HUES64 (cell line): ENCODE measurements around the gene GHRHR.

Source experiments
- H3K27ac ChIP-seq: 2 replicates; pipeline ENCODE4 v1.7.0; 2013; ENCODE audit warnings: low read depth, low read length, inconsistent platforms
- H3K27me3 ChIP-seq: 2 replicates; pipeline ENCODE4 v1.6.1; 2013; ENCODE audit warnings: mild to moderate bottlenecking, low read length; ENCODE audit not compliant: insufficient read depth
- H3K36me3 ChIP-seq: 2 replicates; pipeline ENCODE4 v1.6.1; 2013; ENCODE audit warnings: mild to moderate bottlenecking, low read length; ENCODE audit not compliant: insufficient read depth
- H3K4me1 ChIP-seq: 2 replicates; pipeline ENCODE4 v1.6.1; 2013; ENCODE audit warnings: mild to moderate bottlenecking, low read length, moderate library complexity; ENCODE audit not compliant: insufficient read depth
- H3K4me3 ChIP-seq: 2 replicates; pipeline ENCODE4 v1.5.1; 2013; ENCODE audit warnings: mild to moderate bottlenecking, low read length, moderate library complexity
- H3K9ac ChIP-seq: 2 replicates; pipeline ENCODE4 v1.6.1; 2013; ENCODE audit warnings: mild to moderate bottlenecking, low read depth, low read length
- H3K9me3 ChIP-seq: 2 replicates; pipeline ENCODE4 v1.6.1; 2013; ENCODE audit warnings: low read depth, low read length; ENCODE audit not compliant: insufficient read depth
- WGBS: fragments of 150-250, 120-280 bp; methylation state at CpG from one replicate; pipeline ENCODE4 v1.1.7; 2013; ENCODE audit warnings: missing lambda C conversion rate; 5-methylcytosine and 5-hydroxymethylcytosine counted together

Gene GHRHR

DNA sequence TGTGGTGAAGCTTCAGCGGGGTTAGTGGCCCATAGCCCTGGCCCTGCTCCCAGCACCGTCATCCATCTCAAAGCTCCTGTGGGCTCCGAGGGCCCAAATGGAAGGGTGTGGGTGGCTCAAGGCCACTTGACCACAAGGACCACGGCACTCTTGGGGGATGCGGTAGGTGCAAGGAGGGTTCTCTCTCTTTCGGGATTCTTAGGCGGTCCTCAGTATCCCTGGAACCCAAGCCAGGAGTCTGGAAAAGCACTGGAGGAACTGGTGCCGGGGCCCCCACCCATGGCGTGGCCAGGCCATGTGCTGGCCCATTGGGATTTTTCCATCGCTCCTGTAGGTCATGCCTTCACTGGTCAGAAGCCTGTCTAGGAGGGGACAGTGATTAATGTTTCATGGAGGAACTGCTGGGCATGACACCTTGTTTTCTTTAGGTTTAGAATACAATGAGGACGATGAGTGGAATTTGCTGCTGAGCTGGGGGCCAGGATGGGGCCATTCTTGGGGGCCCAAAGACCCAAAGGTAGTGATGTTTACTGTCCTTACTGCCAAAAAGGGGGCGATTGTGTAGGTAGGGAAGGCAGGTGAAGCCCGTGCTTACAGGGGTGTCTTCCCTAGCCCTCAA, 35.4 kb upstream of the GHRHR start:
- 0 out of 2 replicates have a peak, but pooled peaks cover 4% of the 10 kb centered on the region for H3K9me3 ChIP-seq
- H3K4me3 ChIP-seq: no peak overlapping the region
- H3K9ac ChIP-seq: no peak overlapping the region
- no peaks in the 10 kb centered on the region for H3K4me1 ChIP-seq
- H3K27me3 ChIP-seq: no peaks in the 10 kb centered on the region
- WGBS: 91% methylated on average over 13 of the region's 13 CpGs
- no peaks in the 10 kb centered on the region for H3K36me3 ChIP-seq
- H3K27ac ChIP-seq: no peak overlapping the region

DNA sequence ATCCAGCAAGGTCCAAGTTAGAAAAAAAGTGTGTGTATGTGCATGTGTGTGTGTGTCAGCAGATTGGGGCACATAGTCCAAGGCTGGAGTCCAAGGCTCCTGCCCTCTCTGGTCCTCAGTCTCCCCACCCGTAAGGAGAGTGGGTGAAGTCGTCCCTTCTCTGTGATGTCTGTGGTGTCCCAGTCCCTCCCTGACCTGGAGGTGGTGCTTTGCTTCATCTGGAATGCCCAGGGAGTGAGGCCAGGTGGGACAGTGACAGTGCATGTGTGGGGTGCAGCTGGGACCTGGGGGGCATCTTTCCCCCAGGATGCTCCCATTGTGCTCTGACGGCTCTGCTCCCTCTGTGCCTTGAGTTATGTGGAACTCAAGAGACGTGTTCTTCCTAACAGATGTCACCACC, 34.1 kb upstream of the GHRHR start:
- Histone ChIP-seq H3K4me1 (no peaks in the 10 kb centered on the region), H3K27me3 (no peaks in the 10 kb centered on the region), H3K9me3 (0 out of 2 replicates have a peak, but pooled peaks cover 4% of the 10 kb centered on the region), H3K4me3 (no peak overlapping the region), H3K9ac (no peak overlapping the region), H3K36me3 (no peaks in the 10 kb centered on the region), H3K27ac (no peak overlapping the region)
- 89% methylated on average over 4 of the region's 4 CpGs for WGBS

DNA sequence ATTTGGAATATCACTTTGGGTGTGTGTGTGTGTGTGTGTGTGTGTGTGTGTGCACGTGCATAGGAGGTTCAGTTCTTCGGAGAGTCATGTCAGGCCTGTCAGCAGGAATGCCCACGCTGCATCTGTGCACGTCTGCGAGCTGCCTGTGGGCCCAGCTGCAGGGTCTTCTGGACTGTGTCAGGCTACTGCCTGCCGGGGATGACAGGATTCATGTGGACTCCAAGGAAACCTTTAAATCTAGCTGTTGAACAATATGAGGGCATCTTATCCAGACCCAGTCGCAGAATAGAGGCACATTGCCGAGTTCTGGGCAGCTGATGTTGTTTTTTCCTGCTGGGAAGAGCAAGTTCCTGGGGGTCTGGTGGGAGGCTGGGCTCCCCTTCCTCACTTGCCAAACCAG, 33.1 kb upstream of the GHRHR start:
- 0 out of 2 replicates have a peak, but pooled peaks cover 4% of the 10 kb centered on the region for H3K9me3 ChIP-seq
- H3K9ac ChIP-seq: no peak overlapping the region
- H3K36me3 ChIP-seq: no peaks in the 10 kb centered on the region
- no peaks in the 10 kb centered on the region for H3K4me1 ChIP-seq
- WGBS: 85% methylated on average over 8 of the region's 8 CpGs
- no peaks in the 10 kb centered on the region for H3K27me3 ChIP-seq
- H3K27ac ChIP-seq: no peak overlapping the region
- no peak overlapping the region for H3K4me3 ChIP-seq

DNA sequence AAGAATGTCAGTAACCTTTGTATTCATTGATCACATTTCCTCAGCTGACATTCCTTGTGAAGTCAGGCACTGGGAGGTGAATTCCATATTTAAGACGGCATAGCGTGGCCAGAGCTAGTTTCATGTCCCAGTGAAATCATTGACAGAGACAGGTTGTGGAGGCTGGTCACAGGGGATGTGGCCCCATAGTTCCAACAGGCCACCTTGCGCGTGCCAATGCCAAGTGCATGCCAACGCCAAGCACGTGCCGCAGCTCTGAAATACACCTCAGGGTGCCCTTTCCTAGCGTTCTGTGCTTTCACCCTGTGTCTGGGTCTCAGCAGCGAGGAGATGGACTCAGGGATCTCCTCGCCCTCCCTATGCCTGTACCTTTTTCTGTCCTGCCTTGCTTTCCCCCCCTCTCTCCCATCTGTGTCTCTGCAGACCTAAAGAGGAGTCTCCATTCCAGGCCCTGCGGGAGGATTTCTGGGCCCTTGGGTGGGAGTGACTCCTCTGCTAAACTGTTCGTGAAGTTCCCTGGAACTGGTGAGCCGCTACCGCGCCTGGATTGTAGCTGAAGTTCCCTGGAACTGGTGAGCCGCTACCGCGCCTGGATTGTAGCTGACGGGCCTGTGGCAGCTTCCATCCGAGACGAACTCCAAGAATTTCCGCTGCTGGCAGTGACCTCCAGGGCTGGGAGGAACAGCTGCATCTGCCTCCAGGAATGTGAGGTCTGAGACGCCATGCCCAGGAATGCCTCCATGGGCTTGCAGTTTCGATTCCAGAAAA, 32.4 kb upstream of the GHRHR start:
- H3K36me3 ChIP-seq: no peaks in the 10 kb centered on the region
- no peaks in the 10 kb centered on the region for H3K4me1 ChIP-seq
- WGBS: 92% methylated on average over 24 of the region's 24 CpGs
- H3K9me3 ChIP-seq: 0 out of 2 replicates have a peak, but pooled peaks cover 4% of the 10 kb centered on the region
- H3K9ac ChIP-seq: no peak overlapping the region
- H3K27me3 ChIP-seq: no peaks in the 10 kb centered on the region
- no peak overlapping the region for H3K4me3 ChIP-seq
- H3K27ac ChIP-seq: no peak overlapping the region

DNA sequence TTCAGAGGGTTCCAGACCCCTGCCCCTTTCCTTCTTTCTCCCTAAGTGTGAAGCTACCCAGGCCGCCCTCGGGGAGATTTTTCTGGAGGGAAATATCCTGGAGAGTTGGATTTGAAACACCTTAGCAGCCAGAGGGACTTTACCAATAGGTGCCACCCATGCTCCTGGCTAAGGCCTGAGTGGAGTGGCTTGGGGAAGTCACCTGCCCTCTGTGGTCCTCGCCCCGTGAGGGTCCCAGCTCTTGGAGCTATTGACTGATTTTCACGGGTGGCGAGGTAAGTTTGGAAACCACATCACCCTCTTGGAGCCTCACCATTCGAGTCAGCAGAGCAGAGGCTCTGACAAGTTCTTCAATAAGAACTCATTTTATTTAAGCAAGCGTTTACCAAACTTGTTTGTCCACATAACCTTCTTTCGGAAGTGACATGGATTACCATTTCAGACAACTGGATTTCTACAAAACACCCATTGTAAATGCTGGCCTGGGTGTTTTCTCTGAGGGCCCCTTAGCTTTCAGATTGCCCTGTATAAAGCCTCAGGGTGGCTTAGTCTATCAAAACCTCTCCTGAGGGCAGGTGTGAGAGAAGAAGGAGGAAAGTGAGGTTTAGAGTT, 31.7 kb upstream of the GHRHR start:
- WGBS: 92% methylated on average over 9 of the region's 9 CpGs
- Histone ChIP-seq H3K27ac (no peak overlapping the region), H3K4me3 (no peak overlapping the region), H3K4me1 (no peaks in the 10 kb centered on the region), H3K27me3 (no peaks in the 10 kb centered on the region), H3K9me3 (0 out of 2 replicates have a peak, but pooled peaks cover 2% of the 10 kb centered on the region), H3K9ac (no peak overlapping the region), H3K36me3 (no peaks in the 10 kb centered on the region)

DNA sequence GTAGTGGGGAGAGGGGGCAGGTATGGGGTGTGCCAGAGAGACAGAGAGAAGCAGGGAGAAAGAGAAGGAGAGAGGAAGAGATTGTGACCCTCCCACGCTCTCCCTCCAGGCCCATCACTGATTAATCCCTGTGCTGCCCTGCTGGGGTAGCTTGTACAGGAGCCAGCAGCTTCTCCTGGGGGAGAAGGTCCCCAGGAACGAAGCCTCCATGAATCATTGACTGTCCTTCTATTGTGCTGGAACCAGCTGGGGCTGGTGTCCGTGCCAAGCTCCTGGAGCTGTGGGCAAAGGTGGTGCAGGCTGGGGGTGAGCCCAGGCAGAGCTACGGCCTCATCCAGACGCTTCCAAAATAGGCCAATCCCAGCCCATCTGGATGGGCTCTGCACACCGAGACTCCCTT, 31.2 kb upstream of the GHRHR start:
- 86% methylated on average over 6 of the region's 6 CpGs for WGBS
- no peaks in the 10 kb centered on the region for H3K27me3 ChIP-seq

DNA sequence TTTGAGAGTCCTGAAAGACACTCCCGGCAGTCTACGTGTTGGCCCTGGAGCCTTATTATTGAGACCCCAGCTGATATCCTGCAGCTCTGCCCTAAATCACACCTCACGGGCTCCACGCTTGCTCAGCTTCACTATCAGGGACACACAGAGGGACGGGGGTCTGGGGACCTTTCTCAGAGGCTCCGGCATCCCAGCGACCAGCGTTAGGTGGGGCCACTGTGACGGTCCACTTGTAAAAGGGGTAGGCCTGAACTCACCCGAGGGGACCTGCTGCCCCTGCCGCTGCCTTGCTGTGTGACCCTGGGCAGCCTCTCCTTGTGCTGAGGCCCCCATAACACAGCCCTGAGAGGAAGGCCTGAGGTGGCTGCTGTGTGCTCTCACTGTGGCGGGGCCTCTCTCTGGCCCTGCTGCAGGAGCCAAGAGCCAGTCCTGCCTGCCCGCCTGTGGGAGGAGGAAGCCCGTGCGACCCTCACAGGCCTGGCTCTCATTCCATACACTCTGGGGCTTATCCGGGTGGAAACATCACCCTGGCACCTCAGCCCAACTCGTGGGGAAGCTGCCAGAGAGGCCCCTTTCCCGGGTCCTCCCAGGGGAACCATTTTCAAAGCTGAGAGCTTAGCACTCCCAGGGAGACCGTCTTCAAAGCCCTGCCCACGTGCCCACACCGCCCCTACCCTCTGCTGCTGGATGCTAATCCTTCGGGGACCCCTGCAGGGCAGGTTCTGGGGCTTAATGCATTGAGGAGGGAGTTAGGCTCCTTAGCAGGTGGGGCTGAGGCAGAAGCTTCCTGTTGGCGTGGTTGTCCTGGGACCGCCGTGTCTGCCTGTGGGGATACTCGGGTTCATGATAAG, 30.4 kb upstream of the GHRHR start:
- H3K27ac ChIP-seq: no peak overlapping the region
- H3K4me1 ChIP-seq: no peaks in the 10 kb centered on the region
- no peak overlapping the region for H3K9ac ChIP-seq
- no peaks in the 10 kb centered on the region for H3K36me3 ChIP-seq
- no peak overlapping the region for H3K4me3 ChIP-seq
- H3K27me3 ChIP-seq: no peaks in the 10 kb centered on the region
- 60% methylated on average over 26 of the region's 26 CpGs for WGBS
- H3K9me3 ChIP-seq: no peaks in the 10 kb centered on the region

More for the DNA sequence above, 31.2 kb upstream of the GHRHR start:
- Histone ChIP-seq H3K9me3 (no peaks in the 10 kb centered on the region), H3K9ac (no peak overlapping the region), H3K4me3 (no peak overlapping the region), H3K27ac (no peak overlapping the region), H3K4me1 (no peaks in the 10 kb centered on the region), H3K36me3 (no peaks in the 10 kb centered on the region)

DNA sequence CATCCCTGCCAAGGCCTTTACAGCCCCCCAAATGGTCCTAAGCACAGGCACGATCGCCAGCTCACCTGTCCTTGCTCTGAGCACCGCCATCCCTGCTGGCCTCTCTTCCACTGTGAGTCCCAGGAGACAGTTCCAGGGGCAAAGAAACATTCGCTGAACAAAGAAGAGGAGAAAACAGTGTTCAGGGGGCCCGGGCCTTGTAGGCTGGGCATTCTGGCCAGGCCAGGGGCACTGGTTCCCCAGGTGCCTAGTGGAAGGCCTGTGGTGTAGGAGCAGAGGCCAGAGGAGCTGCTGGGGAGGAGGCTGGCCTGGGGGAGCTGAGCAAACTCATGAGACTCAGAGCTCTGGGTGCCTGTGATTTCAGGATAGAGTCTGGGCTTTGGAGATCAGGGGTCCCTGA, 29.5 kb upstream of the GHRHR start:
- Histone ChIP-seq H3K27me3 (no peaks in the 10 kb centered on the region), H3K9ac (no peak overlapping the region), H3K4me1 (no peaks in the 10 kb centered on the region), H3K4me3 (no peak overlapping the region), H3K36me3 (no peaks in the 10 kb centered on the region), H3K9me3 (no peaks in the 10 kb centered on the region), H3K27ac (no peak overlapping the region)
- 89% methylated on average over 5 of the region's 5 CpGs for WGBS

DNA sequence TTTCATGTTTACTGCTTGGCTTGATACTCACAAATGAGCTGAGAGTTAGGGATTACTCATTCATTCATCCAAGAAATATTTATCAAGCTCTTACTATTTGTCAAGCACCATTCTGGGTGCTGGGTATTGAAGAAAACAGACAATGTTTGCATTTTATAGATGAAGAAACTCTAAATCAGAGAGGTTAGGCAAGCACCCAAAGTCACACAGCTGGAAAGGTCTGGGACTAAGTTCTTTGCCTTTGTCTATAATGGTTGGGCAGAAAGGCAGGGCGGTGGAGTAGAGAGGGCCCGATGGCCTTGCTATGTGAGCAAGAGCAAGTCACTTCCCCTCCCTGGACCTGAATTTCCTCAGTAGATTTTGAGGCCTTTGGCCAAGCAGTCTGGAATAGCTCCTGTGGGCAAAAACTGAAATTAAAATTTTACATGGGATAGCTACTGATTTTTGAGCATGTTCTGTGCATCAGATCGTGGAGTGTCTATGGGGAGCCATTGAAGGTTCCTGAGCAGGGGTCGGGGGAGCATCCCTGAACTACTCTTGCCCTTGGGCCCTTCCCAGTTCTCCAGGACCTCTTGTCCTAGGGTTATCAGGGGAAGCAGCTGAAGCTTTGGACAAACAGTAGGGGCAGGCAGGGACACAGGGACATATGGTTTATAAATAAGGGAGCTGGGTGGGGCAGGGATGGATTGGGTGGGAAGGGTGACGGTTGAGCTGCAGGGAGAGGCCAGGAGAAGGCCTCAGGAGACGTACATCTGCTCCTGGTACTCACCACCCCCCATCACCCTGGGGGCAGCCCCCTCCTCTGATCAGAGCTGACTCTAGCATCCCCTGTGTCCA, 28.8 kb upstream of the GHRHR start:
- H3K4me3 ChIP-seq: no peak overlapping the region
- 92% methylated on average over 6 of the region's 6 CpGs for WGBS

DNA sequence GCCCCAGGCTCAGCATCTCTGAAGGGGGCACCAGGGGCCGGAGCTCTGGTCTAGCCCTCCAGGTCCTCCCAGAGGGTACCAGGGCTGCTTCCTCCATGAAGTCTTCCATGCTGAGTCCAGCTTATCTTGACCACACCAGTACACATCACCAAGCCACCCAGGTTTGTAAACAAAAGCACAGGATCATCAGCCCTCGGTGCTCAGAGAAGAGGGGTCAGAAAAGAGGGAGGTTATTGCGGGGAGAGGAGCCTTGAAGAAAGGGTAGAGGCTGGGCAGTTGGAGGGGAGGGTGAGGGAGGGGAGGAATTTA, 28.2 kb upstream of the GHRHR start:
- H3K27ac ChIP-seq: no peak overlapping the region
- no peak overlapping the region for H3K9ac ChIP-seq
- H3K27me3 ChIP-seq: 0 out of 2 replicates have a peak, but pooled peaks cover 3% of the 10 kb centered on the region
- H3K36me3 ChIP-seq: no peaks in the 10 kb centered on the region
- WGBS: 92% methylated on average over 3 of the region's 3 CpGs
- no peak overlapping the region for H3K4me3 ChIP-seq
- H3K9me3 ChIP-seq: no peaks in the 10 kb centered on the region
- no peaks in the 10 kb centered on the region for H3K4me1 ChIP-seq

More for the DNA sequence above, 28.8 kb upstream of the GHRHR start:
- Histone ChIP-seq H3K9ac (no peak overlapping the region), H3K9me3 (no peaks in the 10 kb centered on the region), H3K36me3 (no peaks in the 10 kb centered on the region), H3K27ac (no peak overlapping the region), H3K27me3 (no peaks in the 10 kb centered on the region), H3K4me1 (no peaks in the 10 kb centered on the region)
